Stimulated activated naive CD4-positive, alpha-beta T cell (primary cell): ENCODE measurements around the gene BPIFB6.

ENCODE experiments used
- DNase-seq, 6 experiments: peaks; one replicate each; lab custom pipeline; 2025; lab: John Stamatoyannopoulos, UW

Gene BPIFB6

DNA sequence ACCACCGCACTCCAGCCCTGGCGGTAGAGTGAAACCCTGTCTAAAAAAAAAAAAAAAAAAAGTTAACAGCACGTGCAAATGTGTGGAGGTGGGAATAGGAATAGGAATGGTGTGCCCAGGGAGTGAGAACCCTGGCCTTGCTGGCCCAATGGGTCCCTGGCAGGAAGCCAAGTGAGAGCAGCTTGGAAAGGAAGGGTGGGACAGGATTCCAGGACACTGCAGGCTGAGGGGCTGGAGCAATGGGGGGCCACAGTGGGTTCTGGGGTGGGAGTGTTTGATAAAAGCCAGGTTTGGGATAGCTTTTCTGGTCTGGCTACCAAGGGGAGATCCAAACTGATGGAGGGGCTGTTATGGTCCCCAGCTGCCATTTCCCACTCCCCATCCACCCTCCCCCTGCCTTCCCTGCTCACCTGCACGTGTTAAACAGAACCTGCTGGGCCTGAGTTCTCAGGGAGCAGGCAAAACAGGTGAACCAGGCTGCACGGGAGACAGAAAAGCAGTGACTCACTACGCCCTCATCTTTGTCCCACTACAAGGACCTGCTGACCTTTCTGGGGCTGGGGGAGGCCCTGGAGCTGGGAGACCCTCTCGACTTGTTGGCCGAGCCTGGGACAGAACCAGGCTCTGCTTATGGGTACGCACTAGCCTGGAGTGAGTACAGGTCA is 30.5 kb upstream of the BPIFB6 start:
- DNase-seq: no peak

DNA sequence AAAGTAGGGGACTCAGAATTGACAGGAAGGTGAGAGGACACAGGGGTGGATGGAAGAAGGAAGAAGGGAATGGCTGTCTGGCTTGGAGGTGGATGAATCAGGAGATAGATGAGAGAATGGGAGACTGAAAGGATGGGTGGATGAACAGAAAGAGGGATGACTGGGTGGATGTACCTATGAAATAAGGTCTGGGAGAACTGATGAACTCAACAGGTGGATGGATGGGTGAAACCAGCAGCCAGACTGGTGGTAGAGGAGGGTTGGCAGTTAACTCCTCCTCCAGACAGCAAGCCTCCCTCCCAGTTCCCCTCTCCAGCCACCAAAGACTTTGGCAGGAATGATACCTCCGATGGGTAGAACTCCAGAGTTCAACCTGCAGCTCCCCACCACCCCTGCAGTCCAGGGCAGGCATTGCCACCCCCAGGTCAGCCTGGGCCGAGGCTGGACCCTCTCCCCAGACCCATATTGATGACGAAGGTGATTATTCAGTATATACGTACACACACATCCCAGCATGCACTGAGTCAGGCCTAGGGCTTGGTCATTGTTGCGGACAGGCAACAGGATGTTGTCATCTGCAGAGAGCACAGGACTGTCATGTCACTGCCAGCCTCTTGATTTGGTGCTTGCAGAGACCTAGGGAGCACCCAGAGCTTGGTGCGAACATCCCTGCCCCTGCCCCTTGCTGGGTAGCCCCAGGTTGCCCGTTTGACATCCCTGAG is 29.2 kb upstream of the BPIFB6 start:
- DNase-seq: no peak

- no peak for DNase-seq
These were observed 27.2 kb upstream of the BPIFB6 start, which contains the start of gene SUN5 for GRCh38 chr20:33004141-33004751. SUN5 (minus strand) TSS chr20:33004433; CDS start chr20:33004340, 93 bp downstream.

- peak in 3 of 6 experiments; percentile 9 to 41 (median 30) for DNase-seq
These were observed 26.3 kb upstream of the BPIFB6 start for GRCh38 chr20:33005132-33005566.

GRCh38 chr20:33005908-33006775 is 25.3 kb upstream of the BPIFB6 start:
- DNase-seq: no peak

DNA sequence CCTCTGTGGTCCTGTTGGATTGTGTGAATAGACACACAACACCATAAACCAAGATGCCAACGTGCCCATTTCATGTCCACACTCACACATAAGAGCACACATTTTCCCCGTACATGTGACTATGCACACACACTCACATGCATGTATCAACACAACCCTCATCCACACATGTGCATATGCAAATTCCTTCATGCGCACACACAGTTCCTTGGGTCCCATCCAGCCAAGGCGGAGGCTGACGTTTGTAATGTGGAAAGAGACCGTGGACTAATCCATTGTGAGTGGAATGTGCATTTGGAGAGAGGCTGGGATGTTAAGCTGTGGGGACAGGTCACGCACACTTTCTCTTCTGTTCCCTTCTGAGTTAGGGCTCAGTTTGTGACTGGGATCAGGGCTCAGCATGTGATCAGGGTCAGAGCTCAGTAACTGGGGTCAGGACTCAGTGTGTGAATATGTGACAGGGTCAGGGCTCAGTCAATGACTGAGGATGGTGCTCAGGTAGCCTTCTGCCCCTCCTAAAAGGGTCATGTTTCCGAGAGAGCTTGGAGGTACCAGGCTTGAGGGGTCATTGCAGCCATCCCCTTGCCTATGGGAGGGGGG is 24.6 kb upstream of the BPIFB6 start:
- DNase-seq: no peak

DNA sequence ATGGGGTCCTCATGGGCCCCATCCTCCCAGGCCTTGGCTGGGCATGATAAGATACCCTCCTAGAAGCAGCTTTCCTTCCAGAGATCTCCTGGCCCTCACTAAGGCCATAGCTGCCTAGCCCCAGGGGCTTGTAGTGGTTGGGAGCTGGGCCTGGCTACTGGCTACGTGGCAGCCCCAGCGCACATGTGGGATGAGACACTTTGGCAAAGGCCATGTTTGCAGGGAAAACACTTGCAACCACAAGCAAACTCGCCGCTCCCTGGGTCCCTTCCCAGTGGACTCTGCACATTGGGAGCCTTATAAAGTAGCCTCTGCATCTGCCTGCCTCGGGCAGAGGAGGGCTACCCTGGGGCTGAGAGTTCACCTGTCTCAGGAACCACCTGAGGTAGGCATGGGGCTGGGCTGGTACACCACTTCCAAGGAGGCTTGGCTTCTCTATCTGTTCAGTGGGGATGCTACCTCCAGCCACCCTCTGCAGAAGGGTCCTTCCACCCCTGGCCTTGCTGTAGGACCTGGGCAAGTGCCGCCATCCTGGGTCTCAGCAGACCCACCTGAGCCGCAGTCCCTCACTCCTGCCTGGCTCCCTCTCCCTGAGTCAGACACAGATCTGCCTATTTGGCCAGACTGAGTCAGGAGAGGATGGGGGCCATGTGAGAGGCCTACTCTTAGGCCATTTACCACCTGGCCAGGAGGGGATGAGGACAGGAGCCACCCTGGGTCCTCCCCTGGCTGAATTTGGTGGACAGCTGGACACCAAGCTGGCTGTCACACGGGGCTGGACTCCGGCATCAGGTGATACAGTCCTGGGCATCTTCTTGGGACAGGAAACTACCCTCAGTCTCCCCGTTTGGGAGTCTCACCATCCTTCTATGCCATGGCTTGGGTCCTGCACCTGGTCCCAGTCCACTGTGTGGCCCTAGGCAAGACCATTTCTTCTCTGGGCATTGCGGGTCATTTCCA is 23.8 kb upstream of the BPIFB6 start, which contains the start of gene BPIFB2:
TSS of gene BPIFB2 (plus strand) at position 329 of the 960 bp plus-strand sequence. CDS start 871 bp downstream, outside the sequence.
- no peak for DNase-seq

DNA sequence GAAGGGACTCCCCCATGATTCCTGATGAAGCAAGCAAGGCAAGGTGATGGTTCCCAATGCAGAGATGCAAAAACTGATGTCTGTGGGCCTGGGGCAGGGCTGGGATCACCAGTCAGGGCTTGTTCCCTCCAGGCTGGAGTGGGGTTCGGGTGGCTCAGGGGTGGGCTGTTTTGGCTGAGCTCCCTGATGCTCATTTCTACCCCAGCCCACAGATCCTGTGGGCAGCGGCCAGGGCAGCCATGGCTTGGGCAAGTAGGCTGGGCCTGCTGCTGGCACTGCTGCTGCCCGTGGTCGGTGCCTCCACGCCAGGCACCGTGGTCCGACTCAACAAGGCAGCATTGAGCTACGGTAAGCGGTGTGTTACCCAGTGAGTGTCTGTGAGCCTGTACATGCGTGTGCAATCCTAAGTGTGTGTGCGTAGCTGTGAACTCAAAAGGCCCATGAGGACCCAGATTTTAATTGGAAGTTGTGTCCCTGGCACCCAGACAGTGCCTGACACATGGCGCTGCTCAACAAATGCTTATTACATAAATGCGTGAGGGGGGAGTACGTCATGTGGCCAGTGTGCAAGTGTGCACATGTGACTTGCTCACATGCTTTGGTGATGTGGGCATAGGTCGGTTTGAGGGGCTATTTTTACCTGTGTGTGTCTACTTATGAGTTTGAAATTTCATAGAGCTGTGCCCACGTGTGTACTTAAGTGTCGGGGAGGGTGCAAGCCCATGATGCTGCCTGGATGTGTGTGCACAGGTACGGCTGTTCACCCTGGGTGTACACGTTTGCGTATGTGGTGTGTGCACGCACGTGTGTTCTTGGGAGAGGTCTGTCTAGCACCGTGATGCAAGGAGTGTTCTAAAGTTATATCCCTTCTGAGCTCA is 22.9 kb upstream of the BPIFB6 start:
- DNase-seq: no peak

DNA sequence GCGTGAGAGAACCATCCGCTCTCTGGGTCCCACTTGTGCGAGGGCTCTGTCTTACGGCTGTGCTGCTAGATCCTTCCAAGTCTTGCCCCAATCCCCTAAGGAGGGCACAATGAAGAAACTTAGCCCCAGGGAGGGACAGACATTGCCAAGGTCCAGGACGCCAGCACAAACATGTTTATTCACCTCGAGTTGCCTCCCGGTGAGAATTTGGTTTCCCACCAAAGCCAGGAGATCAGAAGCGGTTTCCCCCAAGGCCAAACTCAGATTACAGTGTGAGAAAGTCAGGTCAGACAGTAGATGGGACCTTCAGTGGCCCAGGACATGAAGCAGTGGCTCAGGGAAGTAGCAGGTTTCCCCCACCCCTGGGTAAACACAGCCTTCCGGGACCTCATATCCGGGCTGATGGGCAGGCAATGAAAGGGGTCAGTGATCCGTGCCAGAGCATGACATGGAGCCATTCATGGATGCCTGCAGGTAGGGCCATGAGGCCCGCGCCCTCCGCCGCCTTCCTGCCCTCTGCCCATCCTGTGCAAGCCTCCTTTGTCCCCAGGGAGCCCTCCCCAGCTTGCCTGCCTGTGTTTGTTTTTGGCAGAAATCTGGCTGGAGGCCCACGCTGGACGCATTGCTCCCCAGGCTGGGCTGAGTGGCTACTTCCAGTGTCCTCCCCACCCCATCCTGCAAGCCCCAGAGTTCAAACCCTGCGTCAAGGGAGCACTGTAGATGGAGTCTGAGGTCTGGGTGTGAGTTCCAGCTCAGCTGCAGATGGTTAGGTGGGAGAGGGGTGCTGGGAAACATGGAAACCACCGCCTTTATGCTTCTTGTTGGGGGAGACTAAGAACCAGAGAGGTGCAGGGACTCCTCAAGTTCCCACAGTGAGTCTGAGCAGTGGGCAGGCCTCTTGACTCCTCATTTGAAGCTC is 22.0 kb upstream of the BPIFB6 start:
- DNase-seq: no peak

DNA sequence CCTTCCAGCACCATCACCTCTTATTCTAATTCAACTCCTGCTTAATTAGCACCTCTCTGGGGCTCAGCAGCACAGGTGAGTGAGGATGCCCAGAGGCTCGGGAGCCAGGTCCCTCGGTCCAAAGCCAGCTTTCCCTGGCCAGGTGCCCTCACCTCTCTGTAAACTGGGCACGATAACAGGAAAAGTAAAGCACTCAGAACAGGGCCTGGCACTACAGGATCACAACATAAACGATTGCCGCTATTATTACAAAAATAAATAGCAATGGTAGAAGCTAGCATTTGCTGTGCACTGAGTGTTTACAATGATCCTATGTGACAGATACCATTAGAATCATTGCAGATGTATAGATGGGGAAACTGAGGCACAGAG is 21.3 kb upstream of the BPIFB6 start:
- no peak for DNase-seq

DNA sequence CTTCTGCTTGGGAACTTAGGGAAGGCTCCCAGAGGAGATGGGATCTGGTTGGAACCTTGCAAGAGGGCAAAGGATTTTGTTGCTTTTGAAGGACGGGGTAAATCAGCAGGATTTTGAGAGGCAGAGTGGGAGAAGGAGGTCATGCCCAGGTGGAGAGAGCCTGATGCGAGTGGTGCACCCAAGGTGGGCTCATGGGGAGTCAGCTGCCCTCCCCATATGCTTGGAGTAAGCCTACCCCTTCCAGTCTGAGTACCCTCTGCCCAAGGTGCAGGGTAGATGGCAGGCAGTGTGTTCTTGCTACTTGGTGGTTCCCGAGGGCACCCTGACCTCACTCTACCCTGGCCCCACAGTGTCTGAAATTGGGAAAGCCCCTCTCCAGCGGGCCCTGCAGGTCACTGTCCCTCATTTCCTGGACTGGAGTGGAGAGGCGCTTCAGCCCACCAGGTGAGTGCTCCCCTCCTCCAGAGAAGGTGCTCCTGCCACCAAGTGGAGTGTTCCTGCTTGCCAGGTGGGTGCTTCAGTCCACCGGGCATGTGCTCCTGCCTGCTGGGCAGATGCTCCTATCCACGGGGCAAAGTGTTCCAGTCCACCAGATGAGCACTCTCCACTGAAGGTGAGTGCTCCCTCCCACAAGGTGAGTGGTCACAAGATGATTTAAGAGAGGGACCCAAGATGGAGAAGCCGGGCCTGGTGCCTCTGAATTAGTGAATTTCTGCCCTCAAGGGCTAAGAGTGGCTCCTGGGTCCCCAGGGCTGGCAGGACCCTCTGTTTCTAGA is 20.6 kb upstream of the BPIFB6 start:
- DNase-seq: no peak

DNA sequence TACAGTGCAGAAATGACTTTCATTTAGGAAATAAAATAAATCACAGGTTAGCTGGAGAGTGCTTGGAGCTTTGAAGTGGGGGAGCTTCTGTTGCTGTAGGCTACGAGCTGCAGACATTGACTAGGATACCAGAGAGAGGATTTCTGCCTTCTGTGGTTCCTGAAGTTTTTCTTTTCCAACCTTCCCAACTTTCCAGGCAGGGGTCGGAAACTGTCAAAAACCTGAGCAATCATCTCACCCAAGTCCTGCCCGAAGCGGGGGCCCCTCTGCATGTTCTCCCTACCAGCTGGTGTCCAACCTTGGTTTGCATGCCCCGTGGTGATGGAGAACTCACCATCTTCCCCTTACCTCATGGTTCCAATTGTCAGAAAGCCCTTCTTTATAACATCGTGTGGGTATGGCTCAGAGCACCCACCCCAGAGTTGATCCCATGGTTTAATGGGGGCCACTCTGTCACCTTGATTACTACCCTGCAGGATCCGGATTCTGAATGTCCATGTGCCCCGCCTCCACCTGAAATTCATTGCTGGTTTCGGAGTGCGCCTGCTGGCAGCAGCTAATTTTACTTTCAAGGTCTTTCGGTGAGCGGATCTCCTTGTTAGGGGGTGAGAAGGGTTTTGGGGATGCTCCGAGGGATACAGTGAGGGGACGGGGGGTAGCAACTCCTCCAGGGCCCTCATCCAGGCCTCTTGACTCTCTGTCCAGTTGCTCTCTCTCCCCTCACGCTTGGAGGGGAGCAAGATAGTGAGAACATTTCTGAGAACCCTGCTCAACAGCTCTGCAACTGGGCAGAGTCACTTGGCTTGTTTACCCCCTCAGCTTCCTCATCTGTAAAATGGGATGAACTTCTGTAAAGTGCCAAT is 18.9 kb upstream of the BPIFB6 start:
- no peak for DNase-seq

DNA sequence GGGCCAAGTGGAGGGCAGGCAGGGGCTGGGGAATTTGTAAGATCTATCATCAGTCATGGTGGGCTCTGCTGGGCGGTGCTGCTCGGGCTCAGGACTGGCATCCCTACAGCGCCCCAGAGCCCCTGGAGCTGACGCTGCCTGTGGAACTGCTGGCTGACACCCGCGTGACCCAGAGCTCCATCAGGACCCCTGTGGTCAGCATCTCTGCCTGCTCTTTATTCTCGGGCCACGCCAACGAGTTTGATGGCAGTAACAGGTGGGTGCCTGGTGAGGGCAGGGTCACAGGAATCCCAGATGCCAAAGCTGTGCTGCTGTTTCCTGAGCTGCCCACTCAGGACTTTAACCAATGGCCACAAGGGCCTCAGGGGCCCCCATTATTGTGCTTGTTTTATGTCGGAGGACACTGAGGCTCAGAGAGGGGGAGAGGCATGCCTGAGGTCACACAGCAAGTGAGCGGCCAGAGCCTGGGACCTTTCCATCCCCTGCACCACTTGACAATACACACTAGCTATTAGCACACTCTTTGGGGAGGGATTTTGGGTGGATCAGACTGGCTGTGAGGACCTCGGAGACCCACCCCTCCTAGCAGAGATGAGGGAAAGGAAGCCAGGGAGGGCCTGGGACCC is 17.6 kb upstream of the BPIFB6 start:
- DNase-seq: no peak

GRCh38 chr20:33014336-33015113 is 16.9 kb upstream of the BPIFB6 start:
- no peak for DNase-seq

DNA sequence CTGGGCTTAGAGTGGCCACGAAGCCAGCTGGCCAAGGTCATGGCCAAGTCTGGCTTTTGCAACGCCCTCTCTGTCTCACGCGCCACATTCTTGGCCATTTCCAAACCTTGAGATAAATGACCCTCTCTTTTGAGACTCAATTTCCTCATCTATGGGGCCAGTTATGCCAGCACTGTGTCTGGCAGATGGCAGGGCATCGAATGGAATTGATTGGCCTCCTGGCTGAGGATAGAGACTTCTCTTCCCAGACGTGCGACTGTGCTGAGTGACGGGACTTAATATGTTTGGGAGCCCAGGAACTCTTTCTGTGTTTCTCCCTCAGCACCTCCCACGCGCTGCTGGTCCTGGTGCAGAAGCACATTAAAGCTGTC is 16.3 kb upstream of the BPIFB6 start:
- DNase-seq: no peak
